OCI-LY3 (cell line): ENCODE data around the gene MYT1.

ENCODE experiments used
- EZH2phosphoT487 ChIP-seq: fragments of 200-600 bp; shearing (Covaris generic); IDR thresholded peaks from 2 replicates; pipeline ENCODE4 v1.6.1; 2018; ENCODE audit warnings: antibody characterized with exemption, mixed run types, low read depth
- TF ChIP-seq, protein P1 (sequence below): fragments of 200-600, 300-600 bp; sonication (generic); IDR thresholded peaks from 2 replicates; pipeline ENCODE4 v1.5.1; 2014; ENCODE audit warnings: antibody characterized with exemption, low read length, low read depth

- no peak for TF ChIP-seq EZH2phosphoT487
- TF ChIP-seq, protein P1, sequence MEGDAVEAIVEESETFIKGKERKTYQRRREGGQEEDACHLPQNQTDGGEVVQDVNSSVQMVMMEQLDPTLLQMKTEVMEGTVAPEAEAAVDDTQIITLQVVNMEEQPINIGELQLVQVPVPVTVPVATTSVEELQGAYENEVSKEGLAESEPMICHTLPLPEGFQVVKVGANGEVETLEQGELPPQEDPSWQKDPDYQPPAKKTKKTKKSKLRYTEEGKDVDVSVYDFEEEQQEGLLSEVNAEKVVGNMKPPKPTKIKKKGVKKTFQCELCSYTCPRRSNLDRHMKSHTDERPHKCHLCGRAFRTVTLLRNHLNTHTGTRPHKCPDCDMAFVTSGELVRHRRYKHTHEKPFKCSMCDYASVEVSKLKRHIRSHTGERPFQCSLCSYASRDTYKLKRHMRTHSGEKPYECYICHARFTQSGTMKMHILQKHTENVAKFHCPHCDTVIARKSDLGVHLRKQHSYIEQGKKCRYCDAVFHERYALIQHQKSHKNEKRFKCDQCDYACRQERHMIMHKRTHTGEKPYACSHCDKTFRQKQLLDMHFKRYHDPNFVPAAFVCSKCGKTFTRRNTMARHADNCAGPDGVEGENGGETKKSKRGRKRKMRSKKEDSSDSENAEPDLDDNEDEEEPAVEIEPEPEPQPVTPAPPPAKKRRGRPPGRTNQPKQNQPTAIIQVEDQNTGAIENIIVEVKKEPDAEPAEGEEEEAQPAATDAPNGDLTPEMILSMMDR, result no peak
Measured at GRCh38 chr20:64155258-64156135, 8.8 kb upstream of the MYT1 start.
